ENCODE results near the gene ANAPC10. TPM values are rescaled to one million over a fixed set of nuclear protein-coding genes. Genes with fewer than 3 reads are reported as not detected.

Gene ANAPC10
- total and polyA plus RNA-seq, 2 experiments from 2014 or later: 34.4 to 59.2 TPM

DNA sequence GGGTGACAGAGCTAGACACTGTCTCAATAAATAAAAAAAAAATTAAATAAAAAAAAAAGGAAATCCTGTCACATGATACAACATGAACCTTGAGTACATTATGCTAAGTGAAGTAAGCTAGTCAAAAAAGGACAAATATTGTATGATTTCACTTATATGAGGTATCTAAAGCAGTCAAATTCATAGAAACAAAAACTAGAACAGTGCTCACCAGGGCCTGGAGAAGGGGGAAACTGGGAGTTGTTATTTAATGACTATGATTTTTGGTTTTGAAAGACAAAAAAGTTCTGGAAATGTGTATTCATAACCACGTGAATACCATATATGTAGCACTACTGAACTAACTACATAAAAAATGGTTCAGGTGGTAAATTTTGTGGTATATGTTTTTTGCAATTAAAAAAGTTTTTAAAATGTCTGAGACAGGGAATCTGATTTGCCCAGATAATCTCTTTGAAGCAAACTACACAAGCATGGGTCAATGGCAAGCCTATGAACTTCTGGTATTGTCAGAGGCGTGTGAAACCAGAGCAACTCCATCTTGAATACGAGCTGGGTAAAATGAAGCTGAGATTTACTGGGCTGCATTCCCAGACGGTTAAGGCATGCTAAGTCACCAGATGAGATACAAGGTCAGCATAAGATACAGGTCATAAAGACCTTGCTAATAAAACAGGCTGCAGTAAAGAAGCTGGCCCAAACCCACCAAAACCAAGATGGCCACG is 42.3 kb downstream of the ANAPC10 start:
- Histone ChIP-seq H3F3A (replicated peaks; ENCODE audit: low read depth) (no peaks in the 10 kb centered on the region), H3K4me2 (no peak overlapping the region), H3K9me2 (ENCODE audit: insufficient read depth) (no peaks in the 10 kb centered on the region), H4K20me1 (replicated peaks; ENCODE audit: insufficient read depth) (peaks cover 4% of the 10 kb centered on the region; the same call in 1 of the 2 replicates), H3K36me3 (ENCODE audit: insufficient read depth) (no peaks in the 10 kb centered on the region), H3K4me3 (no peak overlapping the region), H3K27ac (ENCODE audit: low read depth) (no peak overlapping the region), H3K4me1 (ENCODE audit: insufficient read depth) (peaks cover 5% of the 10 kb centered on the region; the same call in 1 of the 2 replicates), H2AFZ (no peak overlapping the region), H3K79me2 (replicated peaks; ENCODE audit: insufficient read depth) (no peaks in the 10 kb centered on the region), H3K27me3 (ENCODE audit: insufficient read depth) (no peaks in the 10 kb centered on the region)
- Mint-ChIP-seq H3K4me3 (no peak overlapping the region), H3K27me3 (ENCODE audit: insufficient read depth, low read depth, poor library complexity) (peaks cover 4% of the 10 kb centered on the region), H3K36me3 (ENCODE audit: low read depth) (peaks cover 3% of the 10 kb centered on the region; the same call in 2 of the 3 replicates), H3K9me3 (no peaks in the 10 kb centered on the region), H3K27ac (no peak overlapping the region), H3K4me1 (peaks cover 7% of the 10 kb centered on the region)
- ATAC-seq (no peak), DNase-seq (ENCODE audit: low spot score) (no peak)
- TF ChIP-seq CREB1 (CRISPR knock-in tag; IDR thresholded peaks at IDR 0.05; ENCODE audit: low read depth): no peak
- no peak for TF ChIP-seq STAT1 (IDR thresholded peaks at IDR 0.05; ENCODE audit: unreplicated experiment)
- TF ChIP-seq EZH2phosphoT487 (IDR thresholded peaks at IDR 0.05; ENCODE audit: unreplicated experiment): no peak
- TF ChIP-seq, protein P1, sequence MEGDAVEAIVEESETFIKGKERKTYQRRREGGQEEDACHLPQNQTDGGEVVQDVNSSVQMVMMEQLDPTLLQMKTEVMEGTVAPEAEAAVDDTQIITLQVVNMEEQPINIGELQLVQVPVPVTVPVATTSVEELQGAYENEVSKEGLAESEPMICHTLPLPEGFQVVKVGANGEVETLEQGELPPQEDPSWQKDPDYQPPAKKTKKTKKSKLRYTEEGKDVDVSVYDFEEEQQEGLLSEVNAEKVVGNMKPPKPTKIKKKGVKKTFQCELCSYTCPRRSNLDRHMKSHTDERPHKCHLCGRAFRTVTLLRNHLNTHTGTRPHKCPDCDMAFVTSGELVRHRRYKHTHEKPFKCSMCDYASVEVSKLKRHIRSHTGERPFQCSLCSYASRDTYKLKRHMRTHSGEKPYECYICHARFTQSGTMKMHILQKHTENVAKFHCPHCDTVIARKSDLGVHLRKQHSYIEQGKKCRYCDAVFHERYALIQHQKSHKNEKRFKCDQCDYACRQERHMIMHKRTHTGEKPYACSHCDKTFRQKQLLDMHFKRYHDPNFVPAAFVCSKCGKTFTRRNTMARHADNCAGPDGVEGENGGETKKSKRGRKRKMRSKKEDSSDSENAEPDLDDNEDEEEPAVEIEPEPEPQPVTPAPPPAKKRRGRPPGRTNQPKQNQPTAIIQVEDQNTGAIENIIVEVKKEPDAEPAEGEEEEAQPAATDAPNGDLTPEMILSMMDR (conservative IDR thresholded peaks at IDR 0.05; ENCODE audit: low read depth in 2 of 2): no peak
- no peak for TF ChIP-seq ZNF331 (CRISPR knock-in tag; IDR thresholded peaks at IDR 0.05; ENCODE audit: low read depth)
- no peak for TF ChIP-seq POLR2AphosphoS5 (IDR thresholded peaks at IDR 0.05; ENCODE audit: low read depth)
- no peak for TF ChIP-seq ZNF114 (CRISPR knock-in tag; IDR thresholded peaks at IDR 0.05)
- no peak for TF ChIP-seq EZH2 (IDR thresholded peaks at IDR 0.05; ENCODE audit: low read depth, unreplicated experiment)
- TF ChIP-seq, protein P2, sequence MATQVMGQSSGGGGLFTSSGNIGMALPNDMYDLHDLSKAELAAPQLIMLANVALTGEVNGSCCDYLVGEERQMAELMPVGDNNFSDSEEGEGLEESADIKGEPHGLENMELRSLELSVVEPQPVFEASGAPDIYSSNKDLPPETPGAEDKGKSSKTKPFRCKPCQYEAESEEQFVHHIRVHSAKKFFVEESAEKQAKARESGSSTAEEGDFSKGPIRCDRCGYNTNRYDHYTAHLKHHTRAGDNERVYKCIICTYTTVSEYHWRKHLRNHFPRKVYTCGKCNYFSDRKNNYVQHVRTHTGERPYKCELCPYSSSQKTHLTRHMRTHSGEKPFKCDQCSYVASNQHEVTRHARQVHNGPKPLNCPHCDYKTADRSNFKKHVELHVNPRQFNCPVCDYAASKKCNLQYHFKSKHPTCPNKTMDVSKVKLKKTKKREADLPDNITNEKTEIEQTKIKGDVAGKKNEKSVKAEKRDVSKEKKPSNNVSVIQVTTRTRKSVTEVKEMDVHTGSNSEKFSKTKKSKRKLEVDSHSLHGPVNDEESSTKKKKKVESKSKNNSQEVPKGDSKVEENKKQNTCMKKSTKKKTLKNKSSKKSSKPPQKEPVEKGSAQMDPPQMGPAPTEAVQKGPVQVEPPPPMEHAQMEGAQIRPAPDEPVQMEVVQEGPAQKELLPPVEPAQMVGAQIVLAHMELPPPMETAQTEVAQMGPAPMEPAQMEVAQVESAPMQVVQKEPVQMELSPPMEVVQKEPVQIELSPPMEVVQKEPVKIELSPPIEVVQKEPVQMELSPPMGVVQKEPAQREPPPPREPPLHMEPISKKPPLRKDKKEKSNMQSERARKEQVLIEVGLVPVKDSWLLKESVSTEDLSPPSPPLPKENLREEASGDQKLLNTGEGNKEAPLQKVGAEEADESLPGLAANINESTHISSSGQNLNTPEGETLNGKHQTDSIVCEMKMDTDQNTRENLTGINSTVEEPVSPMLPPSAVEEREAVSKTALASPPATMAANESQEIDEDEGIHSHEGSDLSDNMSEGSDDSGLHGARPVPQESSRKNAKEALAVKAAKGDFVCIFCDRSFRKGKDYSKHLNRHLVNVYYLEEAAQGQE (IDR thresholded peaks at IDR 0.05; ENCODE audit: unreplicated experiment): no peak
- TF ChIP-seq, protein P3, sequence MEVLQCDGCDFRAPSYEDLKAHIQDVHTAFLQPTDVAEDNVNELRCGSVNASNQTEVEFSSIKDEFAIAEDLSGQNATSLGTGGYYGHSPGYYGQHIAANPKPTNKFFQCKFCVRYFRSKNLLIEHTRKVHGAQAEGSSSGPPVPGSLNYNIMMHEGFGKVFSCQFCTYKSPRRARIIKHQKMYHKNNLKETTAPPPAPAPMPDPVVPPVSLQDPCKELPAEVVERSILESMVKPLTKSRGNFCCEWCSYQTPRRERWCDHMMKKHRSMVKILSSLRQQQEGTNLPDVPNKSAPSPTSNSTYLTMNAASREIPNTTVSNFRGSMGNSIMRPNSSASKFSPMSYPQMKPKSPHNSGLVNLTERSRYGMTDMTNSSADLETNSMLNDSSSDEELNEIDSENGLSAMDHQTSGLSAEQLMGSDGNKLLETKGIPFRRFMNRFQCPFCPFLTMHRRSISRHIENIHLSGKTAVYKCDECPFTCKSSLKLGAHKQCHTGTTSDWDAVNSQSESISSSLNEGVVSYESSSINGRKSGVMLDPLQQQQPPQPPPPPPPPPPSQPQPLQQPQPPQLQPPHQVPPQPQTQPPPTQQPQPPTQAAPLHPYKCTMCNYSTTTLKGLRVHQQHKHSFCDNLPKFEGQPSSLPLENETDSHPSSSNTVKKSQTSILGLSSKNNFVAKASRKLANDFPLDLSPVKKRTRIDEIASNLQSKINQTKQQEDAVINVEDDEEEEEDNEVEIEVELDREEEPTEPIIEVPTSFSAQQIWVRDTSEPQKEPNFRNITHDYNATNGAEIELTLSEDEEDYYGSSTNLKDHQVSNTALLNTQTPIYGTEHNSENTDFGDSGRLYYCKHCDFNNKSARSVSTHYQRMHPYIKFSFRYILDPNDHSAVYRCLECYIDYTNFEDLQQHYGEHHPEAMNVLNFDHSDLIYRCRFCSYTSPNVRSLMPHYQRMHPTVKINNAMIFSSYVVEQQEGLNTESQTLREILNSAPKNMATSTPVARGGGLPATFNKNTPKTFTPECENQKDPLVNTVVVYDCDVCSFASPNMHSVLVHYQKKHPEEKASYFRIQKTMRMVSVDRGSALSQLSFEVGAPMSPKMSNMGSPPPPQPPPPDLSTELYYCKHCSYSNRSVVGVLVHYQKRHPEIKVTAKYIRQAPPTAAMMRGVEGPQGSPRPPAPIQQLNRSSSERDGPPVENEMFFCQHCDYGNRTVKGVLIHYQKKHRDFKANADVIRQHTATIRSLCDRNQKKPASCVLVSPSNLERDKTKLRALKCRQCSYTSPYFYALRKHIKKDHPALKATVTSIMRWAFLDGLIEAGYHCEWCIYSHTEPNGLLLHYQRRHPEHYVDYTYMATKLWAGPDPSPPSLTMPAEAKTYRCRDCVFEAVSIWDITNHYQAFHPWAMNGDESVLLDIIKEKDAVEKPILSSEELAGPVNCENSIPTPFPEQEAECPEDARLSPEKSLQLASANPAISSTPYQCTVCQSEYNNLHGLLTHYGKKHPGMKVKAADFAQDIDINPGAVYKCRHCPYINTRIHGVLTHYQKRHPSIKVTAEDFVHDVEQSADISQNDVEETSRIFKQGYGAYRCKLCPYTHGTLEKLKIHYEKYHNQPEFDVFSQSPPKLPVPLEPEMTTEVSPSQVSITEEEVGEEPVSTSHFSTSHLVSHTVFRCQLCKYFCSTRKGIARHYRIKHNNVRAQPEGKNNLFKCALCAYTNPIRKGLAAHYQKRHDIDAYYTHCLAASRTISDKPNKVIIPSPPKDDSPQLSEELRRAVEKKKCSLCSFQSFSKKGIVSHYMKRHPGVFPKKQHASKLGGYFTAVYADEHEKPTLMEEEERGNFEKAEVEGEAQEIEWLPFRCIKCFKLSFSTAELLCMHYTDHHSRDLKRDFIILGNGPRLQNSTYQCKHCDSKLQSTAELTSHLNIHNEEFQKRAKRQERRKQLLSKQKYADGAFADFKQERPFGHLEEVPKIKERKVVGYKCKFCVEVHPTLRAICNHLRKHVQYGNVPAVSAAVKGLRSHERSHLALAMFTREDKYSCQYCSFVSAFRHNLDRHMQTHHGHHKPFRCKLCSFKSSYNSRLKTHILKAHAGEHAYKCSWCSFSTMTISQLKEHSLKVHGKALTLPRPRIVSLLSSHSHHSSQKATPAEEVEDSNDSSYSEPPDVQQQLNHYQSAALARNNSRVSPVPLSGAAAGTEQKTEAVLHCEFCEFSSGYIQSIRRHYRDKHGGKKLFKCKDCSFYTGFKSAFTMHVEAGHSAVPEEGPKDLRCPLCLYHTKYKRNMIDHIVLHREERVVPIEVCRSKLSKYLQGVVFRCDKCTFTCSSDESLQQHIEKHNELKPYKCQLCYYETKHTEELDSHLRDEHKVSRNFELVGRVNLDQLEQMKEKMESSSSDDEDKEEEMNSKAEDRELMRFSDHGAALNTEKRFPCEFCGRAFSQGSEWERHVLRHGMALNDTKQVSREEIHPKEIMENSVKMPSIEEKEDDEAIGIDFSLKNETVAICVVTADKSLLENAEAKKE (CRISPR knock-in tag; IDR thresholded peaks at IDR 0.05): no peak
- no peak for TF ChIP-seq NANOG (IDR thresholded peaks at IDR 0.05; ENCODE audit: borderline replicate concordance)
- TF ChIP-seq JUNB (IDR thresholded peaks at IDR 0.05; ENCODE audit: unreplicated experiment): no peak
- TF ChIP-seq, protein P4, sequence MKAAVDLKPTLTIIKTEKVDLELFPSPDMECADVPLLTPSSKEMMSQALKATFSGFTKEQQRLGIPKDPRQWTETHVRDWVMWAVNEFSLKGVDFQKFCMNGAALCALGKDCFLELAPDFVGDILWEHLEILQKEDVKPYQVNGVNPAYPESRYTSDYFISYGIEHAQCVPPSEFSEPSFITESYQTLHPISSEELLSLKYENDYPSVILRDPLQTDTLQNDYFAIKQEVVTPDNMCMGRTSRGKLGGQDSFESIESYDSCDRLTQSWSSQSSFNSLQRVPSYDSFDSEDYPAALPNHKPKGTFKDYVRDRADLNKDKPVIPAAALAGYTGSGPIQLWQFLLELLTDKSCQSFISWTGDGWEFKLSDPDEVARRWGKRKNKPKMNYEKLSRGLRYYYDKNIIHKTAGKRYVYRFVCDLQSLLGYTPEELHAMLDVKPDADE (IDR thresholded peaks at IDR 0.05): no peak

Data from GM23338 (cell line).